Stimulated activated CD4-positive, alpha-beta T cell treated with anti-CD3 and anti-CD28 coated beads, Interleukin-15, amount 100 ng/mL, for 48 hours (primary cell): ENCODE results near the gene KRTAP21-1.
"Not testable (repeated sequence)": the region's sequence is repeated elsewhere in the genome, so short reads cannot be mapped to it uniquely, and the experiment has no call there.

Source experiments
- DNase-seq, 2 donors: peaks; one replicate each; pipeline ENCODE4 v3.0.0-alpha.2; 2020; ENCODE audit warnings: low read depth in 2 of 2

The KRTAP21-1 gene

DNA sequence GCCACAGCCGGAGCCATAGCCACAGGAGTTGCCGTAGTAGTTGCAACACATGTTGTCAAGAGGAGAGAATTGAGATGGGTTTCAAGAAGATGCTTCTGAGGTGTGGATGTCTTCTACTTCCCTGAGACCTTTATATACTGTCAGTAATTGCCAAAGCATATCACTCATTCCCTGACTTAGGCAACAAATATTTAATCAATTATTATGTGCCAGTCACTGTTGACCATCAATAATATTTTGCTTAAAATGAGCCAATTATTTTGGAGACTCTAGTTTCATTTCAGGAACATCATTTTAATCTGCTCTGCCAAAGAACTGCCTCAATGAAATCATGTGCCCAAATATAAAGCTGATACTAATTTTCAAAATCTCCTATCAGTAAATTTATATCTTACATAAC, at the start of gene KRTAP21-1:
KRTAP21-1 (minus strand) TSS at position 101 of the 400 bp plus-strand sequence; CDS start at position 51, 50 bp downstream.
- DNase-seq = not testable (repeated sequence)

DNA sequence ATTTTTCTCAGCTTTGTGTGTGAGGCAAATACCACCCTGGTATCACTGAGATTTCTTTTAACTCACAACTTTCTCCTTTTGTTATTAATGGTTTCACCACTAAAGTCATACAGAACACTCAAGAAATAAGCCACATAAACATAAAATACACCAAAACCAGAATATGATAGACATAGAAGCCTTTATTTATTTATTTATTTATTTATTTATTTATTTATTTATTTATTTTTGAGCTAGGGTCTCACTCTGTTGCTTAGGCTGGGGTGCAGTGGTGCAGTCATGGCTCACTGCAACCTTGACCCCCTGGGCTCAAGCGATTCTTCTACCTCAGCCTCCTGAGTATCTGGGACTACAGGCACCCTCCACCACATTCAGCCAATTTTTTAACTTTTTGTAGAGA, 45.4 kb upstream of the KRTAP21-1 start:
- DNase-seq = no peak

DNA sequence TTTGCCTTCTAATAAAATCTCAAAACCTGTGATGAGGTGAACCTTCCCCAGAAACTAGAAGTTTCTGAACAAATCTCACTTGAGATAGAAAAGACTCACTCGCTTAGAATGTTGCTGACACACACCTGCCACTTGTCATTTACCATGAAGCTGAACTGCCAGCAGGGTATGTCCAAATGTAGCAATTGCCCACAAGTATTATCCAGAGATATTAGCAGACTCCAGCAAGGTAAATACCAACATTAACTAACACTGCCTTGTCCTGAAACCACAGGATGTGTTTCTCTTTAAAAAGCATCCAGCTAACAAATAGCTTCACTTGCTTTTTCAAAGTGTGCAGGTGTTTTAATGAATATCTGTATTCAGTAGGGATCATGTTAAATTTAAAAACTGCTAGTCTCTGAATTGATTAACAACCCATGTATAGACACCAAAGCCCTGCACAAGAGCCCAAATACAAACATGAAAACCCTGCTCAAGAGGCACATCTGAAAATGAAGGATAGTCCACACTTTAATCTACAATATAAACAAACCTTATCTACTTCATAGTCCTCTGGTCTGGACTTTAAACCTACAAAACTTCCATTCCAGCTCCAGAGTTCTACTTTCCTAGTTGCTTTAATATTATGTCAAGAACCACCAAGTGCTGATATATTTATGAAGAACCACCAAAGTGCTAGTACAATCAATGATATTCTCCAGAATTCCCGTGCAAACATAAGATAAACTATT, 38.5 kb upstream of the KRTAP21-1 start:
- no peak for DNase-seq

DNA sequence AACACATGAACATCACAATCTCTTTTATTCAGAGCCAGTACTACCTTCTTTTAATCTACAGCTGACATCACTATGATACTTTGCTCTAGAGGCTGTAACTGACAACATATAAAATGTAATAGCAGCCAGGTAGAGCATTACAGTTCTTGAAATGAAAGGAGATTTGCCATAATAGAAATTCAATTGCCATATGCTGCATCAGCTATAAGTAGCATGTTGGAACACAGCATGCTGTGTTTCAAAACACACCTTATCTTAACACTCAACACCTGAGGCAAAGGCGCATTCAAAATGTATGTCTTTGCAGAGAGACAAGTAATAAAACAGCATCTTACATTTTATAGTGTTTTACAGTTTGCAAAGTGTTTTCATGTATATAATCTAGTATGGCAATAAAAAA, 24.0 kb upstream of the KRTAP21-1 start:
- no peak for DNase-seq

DNA sequence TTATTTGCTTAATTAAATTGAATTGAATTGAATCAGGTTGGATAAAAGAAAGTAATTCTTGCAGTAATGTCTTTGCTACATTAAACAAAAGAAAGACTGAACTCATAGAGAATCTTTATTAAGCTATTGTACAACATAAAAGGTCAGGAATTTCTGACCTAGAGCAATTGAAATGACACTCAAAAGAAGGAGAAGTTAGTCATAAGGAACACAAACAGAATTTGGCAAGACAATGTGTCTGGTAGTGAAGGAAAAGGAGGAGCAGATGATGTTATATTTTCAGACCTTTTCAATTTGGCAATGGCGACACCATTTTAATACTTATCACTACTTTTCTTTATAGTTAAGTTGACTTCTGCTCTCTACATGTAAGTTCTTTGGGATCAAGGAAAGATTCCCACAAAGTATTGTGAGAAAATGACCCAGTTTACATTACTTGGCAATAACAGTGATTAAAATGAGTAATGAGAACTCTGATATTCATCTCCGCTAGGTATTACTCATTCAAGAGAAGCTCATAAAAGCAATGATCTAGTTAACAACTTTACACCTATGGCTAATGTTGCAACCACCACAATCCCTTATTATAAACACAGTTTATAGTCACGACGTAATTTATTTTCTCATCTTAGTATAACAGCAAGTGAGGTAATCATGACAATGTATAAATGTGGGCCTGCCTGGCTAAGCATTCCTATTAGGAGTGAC, 14.7 kb upstream of the KRTAP21-1 start:
- no peak for DNase-seq

DNA sequence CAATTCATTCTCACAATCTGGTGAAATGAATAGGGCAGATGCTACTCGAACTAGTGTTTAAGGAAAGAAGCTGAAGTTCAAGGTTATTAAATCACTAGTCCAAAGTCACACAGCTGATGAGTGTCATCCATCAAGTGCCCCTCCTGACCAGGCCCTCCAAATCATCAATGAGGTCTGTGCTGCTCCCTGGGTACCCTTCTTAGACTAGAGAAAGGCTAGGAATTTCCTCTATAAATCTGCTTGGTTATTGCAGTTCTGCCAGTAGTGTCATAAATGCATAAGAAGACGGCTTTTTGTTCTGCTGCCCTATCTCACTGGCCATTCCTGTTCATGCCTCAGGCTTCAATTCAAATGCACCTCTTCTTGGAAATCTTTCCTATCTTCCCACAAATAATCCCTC, 5.5 kb upstream of the KRTAP21-1 start:
- no peak for DNase-seq

DNA sequence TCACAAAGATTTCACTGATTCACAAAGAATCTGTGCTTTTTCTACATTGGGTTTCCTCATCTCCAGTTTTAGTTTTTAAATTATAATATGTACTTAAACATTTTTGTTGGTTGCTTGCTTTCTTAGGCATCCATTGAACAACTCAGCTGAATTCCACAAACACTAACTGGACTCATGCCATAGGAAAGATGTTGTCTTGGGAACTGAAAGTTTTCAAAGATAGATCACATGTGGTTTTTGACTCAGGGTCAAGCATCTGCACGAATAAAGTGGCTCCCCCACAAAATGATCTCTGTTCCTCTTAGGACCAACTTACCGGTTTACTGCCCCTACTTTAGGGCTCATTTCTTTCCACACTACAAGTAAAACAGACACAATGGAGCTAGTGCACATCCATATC, 3.1 kb upstream of the KRTAP21-1 start:
- DNase-seq = no peak

DNA sequence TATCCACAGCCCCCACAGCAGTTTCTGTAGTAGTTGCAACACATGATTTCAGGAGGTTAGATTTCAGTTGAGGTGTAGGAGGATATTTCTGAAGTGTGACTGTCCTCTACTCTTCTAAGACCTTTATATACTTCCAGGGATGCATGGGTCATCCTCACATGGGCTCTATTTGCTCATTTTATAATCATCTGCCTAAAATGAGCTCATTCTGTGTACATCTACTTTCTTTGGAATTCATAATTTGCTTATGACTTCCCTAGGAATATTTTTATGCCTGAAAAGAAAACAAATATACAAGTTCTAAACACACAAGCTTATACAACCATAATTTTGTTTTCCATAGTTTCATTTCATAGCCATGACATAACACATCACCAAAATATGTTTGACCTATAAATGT, 8.1 kb downstream of the KRTAP21-1 start, which contains the start of gene KRTAP21-2:
KRTAP21-2 (minus strand) TSS at position 101 of the 400 bp plus-strand sequence; CDS start at position 44, 57 bp downstream.
- no peak for DNase-seq

DNA sequence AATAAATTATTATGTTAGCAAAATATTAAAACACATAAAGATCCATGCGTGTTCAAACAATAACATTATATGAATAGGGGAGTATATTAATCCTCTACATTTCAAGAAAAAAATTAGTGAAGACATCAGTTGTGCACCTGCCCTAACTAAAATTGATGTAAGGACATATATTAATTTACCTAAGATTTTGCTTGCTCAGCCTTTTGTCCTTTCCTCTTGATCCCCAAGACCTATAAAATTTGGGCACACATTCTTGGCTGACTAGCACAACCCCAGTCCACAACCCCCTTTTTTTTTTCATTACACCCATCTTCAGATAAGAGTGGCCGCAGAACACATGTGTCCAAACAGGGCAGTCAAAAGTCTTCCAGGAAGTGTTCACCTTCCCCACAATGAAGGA, 14.8 kb downstream of the KRTAP21-1 start:
- DNase-seq = no peak

DNA sequence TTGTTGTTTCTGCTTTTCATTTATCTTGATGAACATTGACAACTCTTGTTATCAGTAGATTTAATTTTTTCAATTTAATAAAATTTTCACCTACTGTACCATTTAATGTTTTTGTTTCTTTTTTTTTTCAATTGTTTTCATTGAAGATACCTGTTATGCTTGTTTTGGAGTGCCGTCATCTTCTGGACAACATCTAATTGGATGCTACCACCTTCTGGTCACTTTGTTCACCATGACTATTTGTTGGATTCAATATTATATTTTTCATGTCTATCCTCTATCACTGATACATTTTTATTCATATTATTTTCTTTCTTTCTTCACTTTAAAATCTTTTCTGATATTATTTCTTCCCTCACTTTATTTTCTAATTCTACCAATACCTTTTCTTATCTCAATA, 22.2 kb downstream of the KRTAP21-1 start:
- DNase-seq = no peak

DNA sequence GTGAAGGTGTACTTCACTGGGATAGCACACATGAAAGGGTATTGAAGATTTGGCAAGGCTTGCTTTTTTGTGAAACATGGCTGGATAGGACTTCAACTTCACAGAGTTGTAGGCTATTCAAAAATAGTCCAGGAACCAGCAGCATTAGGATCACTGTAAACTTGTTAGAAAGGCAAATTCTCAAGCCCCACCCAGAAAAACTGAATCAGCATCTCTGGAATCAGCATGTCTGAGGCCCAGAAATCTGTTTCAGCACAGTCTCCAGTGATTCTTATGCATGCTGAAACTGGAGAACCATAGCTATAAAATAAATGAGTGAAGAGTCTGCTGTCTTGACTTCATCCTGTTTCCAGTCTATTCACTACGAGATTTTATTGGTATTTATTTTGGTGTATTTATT, 28.5 kb downstream of the KRTAP21-1 start:
- no peak for DNase-seq

DNA sequence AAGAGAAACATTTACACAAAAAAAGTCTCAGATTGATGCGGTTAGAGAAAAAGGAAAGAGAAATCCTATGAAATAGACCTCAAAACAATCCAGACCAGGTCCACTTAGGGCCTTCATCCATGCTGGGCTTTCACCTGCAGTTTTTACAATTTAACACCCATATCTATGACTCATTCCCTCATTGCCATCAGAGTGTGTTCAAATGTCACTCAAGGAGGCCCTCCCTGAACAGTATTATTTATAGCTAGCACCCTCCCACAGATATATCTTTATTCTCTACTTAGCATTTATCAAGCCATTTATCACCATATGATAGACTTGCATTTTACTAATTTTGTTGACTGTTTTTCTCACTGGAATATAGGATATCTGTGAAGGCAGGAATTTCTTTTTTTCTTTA, 35.8 kb downstream of the KRTAP21-1 start:
- DNase-seq = no peak

DNA sequence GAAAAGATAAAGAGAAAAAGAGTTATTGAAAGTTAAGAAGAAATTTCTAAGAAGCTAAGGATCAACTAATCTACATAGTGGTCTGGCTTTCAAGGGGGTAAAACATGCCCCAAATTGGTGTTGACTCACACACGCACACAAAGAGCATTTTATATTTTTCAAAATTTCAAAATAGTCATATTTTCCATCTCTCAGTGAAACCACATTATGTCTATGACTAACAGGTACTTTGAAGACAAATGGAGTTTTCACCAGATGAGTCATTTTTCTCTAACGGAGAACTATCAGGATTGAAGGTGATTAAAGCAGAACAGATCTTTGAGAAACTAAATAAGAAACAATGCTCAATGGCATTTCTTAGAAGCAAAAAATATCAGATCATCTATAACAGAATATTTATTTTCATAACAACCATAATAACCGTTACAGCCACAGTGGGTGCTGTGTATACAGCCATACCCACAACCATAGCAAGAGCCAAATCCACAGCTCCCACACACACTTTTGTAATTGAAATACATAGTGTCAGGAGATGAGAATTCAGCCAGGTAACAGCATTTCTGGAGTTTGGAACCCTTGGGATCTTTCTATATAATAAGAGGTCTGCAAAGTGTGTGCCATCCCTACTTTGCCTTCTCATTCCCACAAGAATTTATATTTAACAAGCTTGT, 36.9 kb downstream of the KRTAP21-1 start, which contains the start of gene KRTAP21-3:
KRTAP21-3 (minus strand) TSS at position 539 of the 671 bp plus-strand sequence; CDS start at position 521, 18 bp downstream.
- no peak for DNase-seq

DNA sequence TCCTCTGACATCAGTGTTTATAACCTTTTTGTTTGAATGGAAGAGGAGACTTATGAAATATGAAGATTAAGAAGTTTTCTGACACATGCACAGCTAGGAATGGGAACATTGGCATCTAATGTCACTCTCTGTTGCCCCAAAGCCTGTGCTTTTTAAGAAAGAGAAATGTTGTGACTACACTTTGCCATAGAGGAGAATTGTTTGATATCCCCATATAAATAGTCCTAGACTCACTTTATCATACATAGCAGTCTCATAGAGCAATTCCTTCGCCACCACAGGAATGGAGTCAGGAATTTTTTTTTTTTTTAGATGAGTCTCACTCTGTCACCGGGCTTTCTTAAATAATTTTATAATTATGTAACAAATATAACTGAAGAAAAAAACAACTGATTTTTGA, 38.1 kb downstream of the KRTAP21-1 start:
- DNase-seq = no peak

DNA sequence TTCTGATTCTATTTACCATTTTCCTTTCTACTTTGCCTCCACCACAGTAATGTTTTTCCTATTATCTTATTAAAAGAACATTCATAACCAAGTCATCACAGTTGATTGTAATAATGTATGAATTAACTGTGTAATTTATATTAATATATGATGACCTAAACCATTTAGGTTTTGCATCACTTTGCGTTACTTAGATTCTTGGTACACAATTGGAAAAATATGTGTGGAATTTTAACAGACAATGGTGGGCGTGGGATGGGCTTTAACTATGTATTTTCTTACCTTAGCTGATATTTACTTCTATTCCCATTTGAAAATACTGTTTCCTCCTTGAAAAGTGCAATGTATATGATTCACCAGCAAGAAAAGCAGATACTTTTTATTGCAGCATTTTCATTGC, 40.3 kb downstream of the KRTAP21-1 start:
- no peak for DNase-seq

DNA sequence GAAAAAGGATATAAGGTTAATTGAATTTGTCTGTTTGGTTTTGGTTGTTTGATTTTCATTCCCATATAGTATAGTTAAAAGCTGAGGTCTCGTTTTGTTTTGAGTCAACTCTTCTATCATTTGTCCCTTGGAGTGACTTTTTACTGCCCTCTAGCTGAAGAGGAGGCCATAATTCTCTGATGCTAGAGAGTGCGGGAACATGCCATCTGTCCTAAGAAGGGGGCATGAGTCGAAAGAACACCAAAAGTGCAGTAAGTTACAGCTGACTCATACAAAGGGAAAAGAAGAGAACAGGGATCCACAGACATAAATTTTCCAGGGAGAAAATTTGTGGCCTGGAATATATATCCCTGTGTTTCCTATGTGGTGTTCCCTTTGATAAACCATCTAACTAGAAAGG, 40.8 kb downstream of the KRTAP21-1 start:
- DNase-seq = no peak

DNA sequence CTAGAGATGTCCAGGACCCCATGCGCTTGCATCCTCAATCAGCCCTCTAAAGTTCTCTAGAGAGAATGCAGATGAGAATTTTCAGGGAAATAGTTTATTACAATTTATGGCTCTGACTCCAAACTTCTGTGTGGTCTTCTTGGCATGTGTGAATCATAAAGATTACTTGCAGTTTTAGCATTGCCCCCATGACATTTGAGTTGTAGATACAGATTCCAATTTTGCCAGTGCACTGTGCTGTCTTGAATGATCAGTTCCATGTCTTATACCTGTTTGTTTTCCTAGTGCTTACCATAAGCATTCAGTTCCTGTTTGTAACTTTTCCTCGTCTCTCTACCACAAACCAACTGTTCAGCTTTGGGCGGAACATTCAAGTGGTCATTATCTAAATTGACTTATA, 41.5 kb downstream of the KRTAP21-1 start:
- DNase-seq = no peak

DNA sequence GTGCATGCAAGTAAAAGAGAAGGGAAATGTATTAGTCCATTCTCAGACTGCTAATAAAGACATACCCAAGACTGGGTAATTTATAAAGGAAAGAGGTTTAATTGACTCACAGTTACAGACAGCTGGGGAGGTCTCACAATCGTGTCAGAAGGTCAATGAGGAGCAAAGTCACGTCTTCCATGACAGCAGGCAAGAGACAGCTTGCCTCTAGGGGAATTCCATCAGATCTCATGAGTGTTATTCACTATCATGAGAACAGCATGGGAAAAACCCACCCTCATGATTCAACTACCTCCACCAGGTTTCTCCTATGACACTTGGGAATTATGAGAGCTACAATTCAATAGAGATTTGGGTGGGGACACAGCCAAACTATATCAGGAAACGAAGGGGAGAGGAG, 44.7 kb downstream of the KRTAP21-1 start:
- peak in 1 of 2 donors; percentile 11 for DNase-seq

DNA sequence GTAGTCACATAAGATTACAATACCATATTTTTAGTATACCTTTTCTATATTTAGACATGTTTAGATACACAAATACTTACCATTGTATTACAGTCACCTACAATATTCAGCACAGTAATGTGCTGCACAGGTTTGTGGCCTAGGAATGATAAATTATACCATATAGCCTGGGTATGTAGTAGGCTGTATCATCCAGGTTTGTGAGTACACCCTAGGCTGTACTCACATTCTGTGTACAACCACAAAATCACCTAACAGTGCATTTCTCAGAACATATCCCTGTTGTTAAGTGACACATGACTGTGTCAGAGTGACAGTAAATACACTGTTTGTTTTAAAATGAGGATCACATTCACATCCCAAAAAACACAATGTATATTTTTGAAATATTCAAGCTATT, 47.8 kb downstream of the KRTAP21-1 start:
- DNase-seq = no peak
